ENCODE measurements around the gene ZDHHC11.

ZDHHC11 gene

GRCh38 chr5:878125-878524, 27.3 kb upstream of the ZDHHC11 start:
- Histone ChIP-seq H3K4me3 (replicated peaks; ENCODE audit: insufficient read depth, low read length) (no peak overlapping the region), H3K27me3 (ENCODE audit: insufficient read depth, poor library complexity, severe bottlenecking) (no peaks in the 10 kb centered on the region), H3K27ac (replicated peaks) (no peak overlapping the region)
- TF ChIP-seq CTCF (IDR thresholded peaks at IDR 0.05; ENCODE audit: insufficient read depth, low read length) (no peak), SPI1 (IDR thresholded peaks at IDR 0.05; ENCODE audit: borderline replicate concordance, low read depth) (no peak)
- no peak for DNase-seq (ENCODE audit: low read depth in 1 of 2, low spot score in 1 of 2)

DNA sequence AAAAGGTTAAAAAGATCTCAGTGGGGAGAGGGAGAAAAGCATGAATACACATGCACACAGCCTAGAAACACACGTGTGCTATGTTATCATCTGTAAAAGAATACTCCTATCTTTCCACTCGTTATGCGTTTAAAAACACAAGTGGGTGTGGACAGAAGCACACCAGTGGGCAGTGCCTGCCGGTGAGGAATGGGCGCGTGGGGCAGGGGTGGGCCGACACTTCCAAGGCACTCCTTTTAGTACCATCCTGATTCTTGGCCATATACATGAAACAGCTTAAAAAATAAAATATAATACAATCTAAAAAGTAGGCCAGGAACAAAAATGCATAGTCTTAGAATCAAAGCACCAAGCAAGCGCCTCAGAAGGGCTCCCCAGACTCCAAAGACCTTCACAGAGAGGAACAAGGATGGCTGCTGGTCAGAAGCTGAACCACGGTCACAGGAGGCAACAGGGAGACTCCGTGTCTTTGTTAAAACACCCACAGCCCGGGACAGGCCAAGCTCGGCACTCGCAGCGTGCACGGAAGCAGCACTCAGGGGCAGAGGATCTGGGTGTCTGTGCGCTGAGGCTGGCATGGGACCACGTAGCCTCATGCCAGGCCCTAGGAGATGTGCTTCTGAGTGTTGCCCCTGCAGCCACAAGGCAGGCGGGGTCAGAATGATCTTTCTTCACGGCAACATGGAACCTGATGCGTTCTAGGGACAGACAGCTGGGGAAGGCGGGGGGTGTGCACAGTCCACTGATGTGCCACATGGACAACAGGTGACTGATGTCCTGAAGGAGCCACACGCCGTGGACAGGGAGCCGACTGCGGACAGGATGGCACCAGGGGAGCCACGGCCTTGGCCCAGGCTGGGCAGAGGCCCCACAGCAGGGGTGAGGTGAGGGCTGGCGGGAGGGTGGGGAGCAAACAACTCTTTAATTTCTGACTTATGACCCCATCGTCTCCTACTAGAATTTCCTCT, 25.9 kb upstream of the ZDHHC11 start:
- TF ChIP-seq POLR2AphosphoS5 (IDR thresholded peaks at IDR 0.05; ENCODE audit: low read depth) (no peak), GABPA (IDR thresholded peaks at IDR 0.05; ENCODE audit: low read depth) (no peak), SPI1 (IDR thresholded peaks at IDR 0.05; ENCODE audit: borderline replicate concordance, low read depth) (no peak)
- TF ChIP-seq, protein P1, sequence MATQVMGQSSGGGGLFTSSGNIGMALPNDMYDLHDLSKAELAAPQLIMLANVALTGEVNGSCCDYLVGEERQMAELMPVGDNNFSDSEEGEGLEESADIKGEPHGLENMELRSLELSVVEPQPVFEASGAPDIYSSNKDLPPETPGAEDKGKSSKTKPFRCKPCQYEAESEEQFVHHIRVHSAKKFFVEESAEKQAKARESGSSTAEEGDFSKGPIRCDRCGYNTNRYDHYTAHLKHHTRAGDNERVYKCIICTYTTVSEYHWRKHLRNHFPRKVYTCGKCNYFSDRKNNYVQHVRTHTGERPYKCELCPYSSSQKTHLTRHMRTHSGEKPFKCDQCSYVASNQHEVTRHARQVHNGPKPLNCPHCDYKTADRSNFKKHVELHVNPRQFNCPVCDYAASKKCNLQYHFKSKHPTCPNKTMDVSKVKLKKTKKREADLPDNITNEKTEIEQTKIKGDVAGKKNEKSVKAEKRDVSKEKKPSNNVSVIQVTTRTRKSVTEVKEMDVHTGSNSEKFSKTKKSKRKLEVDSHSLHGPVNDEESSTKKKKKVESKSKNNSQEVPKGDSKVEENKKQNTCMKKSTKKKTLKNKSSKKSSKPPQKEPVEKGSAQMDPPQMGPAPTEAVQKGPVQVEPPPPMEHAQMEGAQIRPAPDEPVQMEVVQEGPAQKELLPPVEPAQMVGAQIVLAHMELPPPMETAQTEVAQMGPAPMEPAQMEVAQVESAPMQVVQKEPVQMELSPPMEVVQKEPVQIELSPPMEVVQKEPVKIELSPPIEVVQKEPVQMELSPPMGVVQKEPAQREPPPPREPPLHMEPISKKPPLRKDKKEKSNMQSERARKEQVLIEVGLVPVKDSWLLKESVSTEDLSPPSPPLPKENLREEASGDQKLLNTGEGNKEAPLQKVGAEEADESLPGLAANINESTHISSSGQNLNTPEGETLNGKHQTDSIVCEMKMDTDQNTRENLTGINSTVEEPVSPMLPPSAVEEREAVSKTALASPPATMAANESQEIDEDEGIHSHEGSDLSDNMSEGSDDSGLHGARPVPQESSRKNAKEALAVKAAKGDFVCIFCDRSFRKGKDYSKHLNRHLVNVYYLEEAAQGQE (IDR thresholded peaks at IDR 0.05; ENCODE audit: insufficient replicate concordance, low read depth): no peak
- Histone ChIP-seq H3K27ac (replicated peaks) (no peak overlapping the region), H3K27me3 (ENCODE audit: insufficient read depth, poor library complexity, severe bottlenecking) (no peaks in the 10 kb centered on the region), H3K4me3 (replicated peaks; ENCODE audit: insufficient read depth, low read length) (no peak overlapping the region)
- no peak for DNase-seq (ENCODE audit: low read depth in 1 of 2, low spot score in 1 of 2)

GRCh38 chr5:875931-876330, 25.1 kb upstream of the ZDHHC11 start:
- no peak overlapping the region for H3K4me3 ChIP-seq (replicated peaks; ENCODE audit: insufficient read depth, low read length)
- H3K27me3 ChIP-seq (ENCODE audit: insufficient read depth, poor library complexity, severe bottlenecking): no peaks in the 10 kb centered on the region
- no peak for TF ChIP-seq SPI1 (IDR thresholded peaks at IDR 0.05; ENCODE audit: borderline replicate concordance, low read depth)
- no peak for TF ChIP-seq CTCF (IDR thresholded peaks at IDR 0.05; ENCODE audit: insufficient read depth, low read length)
- TF ChIP-seq, protein P1 (IDR thresholded peaks at IDR 0.05; ENCODE audit: insufficient replicate concordance, low read depth): no peak
- no peak for TF ChIP-seq POLR2AphosphoS5 (IDR thresholded peaks at IDR 0.05; ENCODE audit: low read depth)
- H3K27ac ChIP-seq (replicated peaks): no peak overlapping the region
- no peak for DNase-seq (ENCODE audit: low read depth in 1 of 2, low spot score in 1 of 2)

DNA sequence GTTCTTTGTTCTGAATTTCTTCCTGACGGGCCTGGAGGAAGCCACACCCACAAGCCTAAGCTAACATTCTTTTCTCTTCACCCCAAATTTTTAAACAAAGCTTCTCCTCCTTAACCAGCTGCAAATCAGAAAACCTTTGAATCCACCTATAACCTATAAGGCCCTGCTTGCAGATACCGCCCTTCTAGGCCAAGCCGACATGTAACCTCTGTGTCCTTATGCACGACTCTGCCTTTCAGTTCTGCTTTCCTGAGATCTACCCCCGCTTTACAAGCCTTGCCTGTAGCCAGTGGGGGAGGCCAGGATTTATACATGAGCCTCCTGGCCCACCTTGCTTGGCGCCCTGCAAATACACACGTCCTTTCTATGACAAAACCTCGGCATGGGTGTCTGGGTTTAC, 22.5 kb upstream of the ZDHHC11 start:
- no peak for DNase-seq (ENCODE audit: low read depth in 1 of 2, low spot score in 1 of 2)
- TF ChIP-seq GABPA (IDR thresholded peaks at IDR 0.05; ENCODE audit: low read depth): no peak

More for the DNA sequence above, 22.5 kb upstream of the ZDHHC11 start:
- no peaks in the 10 kb centered on the region for H3K27me3 ChIP-seq (ENCODE audit: insufficient read depth, poor library complexity, severe bottlenecking)
- no peak overlapping the region for H3K27ac ChIP-seq (replicated peaks)
- no peak overlapping the region for H3K4me3 ChIP-seq (replicated peaks; ENCODE audit: insufficient read depth, low read length)
